ENCODE measurements around the gene ERC1. TPM values are rescaled to one million over a fixed set of nuclear protein-coding genes. Genes with fewer than 3 reads are reported as not detected.
A peak's percentile ranks its signal among the peaks of the same experiment; 100 is the strongest.
"Not testable (repeated sequence)": the region's sequence is repeated elsewhere in the genome, so short reads cannot be mapped to it uniquely, and the experiment has no call there.

The ERC1 gene
- total RNA-seq, 2 experiments from 2014 or later: 24.7 to 31.9 TPM

- H3K27ac Mint-ChIP-seq; ATAC-seq; H3K27me3 Mint-ChIP-seq; H3K4me3 Mint-ChIP-seq; H3K36me3 Mint-ChIP-seq (ENCODE audit: low read depth); H3K9me3 Mint-ChIP-seq (ENCODE audit: low read depth); DNase-seq; intact Hi-C loops (cut with DNase I, micrococcal nuclease): not testable (repeated sequence)
- peaks cover 29% of the 10 kb centered on the region for H3K4me1 Mint-ChIP-seq
- CTCF ChIA-PET: interaction anchor here (0.6 to 1.4 kb wide), 2 partner anchors 12 to 20 kb away, joined by 3 to 5 read pairs; no protein-coding TSS in a partner anchor
- POLR2A ChIA-PET: interaction anchor here (0.6 kb wide), 1 partner anchor 24 kb away, joined by 3 read pairs; no protein-coding TSS in a partner anchor
These were observed 217.7 kb downstream of the ERC1 start for GRCh38 chr12:1208719-1209118.

- Mint-ChIP-seq H3K27me3 (no peaks in the 10 kb centered on the region), H3K4me1 (peaks cover 21% of the 10 kb centered on the region), H3K4me3 (no peak overlapping the region), H3K36me3 (ENCODE audit: low read depth) (peaks cover 6% of the 10 kb centered on the region), H3K27ac (no peak overlapping the region), H3K9me3 (ENCODE audit: low read depth) (no peaks in the 10 kb centered on the region)
- POLR2A ChIA-PET: interaction anchor here (0.5 to 0.9 kb wide), 4 partner anchors 14 to 379 kb away, joined by 3 to 5 read pairs (median 3); partner anchors contain the start of gene RAD52
- no peak for ATAC-seq
- intact Hi-C loops (cut with DNase I, micrococcal nuclease): loop anchor here in 1 of 2 experiments (5.0 kb wide), 1 partner anchor 115 kb away; no protein-coding TSS in a partner anchor
- no peak for DNase-seq
- CTCF ChIA-PET: interaction anchor here (0.8 to 2.3 kb wide), 3 partner anchors 95 to 371 kb away, joined by 3 to 12 read pairs (median 4); no protein-coding TSS in a partner anchor
These were observed 221.5 kb downstream of the ERC1 start for GRCh38 chr12:1212526-1212925.

GRCh38 chr12:1213205-1213604 lies 222.2 kb downstream of the ERC1 start:
- intact Hi-C loops (cut with DNase I, micrococcal nuclease): loop anchor here (1.0 to 5.0 kb wide), 2 partner anchors 13 to 114 kb away; no protein-coding TSS in a partner anchor
- Mint-ChIP-seq H3K4me1 (peaks cover 21% of the 10 kb centered on the region), H3K9me3 (ENCODE audit: low read depth) (no peaks in the 10 kb centered on the region), H3K27ac (peak overlapping the region; percentile 75), H3K27me3 (no peaks in the 10 kb centered on the region), H3K4me3 (no peak overlapping the region), H3K36me3 (ENCODE audit: low read depth) (peaks cover 4% of the 10 kb centered on the region)
- ChIA-PET CTCF (interaction anchor here (0.6 to 2.3 kb wide), 3 partner anchors 95 to 445 kb away, joined by 4 to 12 read pairs (median 4); no protein-coding TSS in a partner anchor), POLR2A (interaction anchor here (0.7 to 0.9 kb wide), 4 partner anchors 13 to 379 kb away, joined by 3 to 5 read pairs (median 4); partner anchors contain the start of gene RAD52)
- DNase-seq: peak; percentile 78
- peak; percentile 95 for ATAC-seq

DNA sequence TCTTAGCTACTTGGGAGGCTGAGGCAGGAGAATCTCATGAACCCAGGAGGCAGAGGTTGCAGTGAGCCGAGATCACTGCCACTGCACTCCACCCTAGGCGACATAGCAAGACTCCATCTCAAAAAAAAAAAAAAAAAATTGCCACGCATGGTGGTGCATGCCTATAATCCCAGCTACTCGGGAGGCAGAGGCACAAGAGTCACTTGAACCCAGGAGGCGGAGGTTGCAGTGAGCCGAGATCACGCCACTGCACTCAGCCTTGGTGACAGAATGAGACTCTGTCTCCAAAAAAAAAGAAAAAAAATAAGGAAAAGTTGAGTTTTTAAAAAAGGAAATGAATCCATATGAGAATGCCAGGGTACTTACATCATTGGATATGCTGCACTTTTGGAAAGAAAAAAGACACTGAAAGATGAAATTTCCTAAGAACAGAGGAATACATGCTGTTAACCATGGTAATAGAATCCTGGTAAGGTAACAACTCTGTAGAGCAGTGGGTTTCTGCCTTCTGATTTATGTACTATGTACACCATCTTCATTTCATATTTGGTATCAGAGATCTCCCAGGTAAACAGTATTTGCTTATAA lies 222.7 kb downstream of the ERC1 start:
- Mint-ChIP-seq H3K9me3 (ENCODE audit: low read depth) (no peaks in the 10 kb centered on the region), H3K36me3 (ENCODE audit: low read depth) (no peaks in the 10 kb centered on the region), H3K4me1 (peaks cover 21% of the 10 kb centered on the region), H3K27ac (peak overlapping the region; percentile 75), H3K4me3 (no peak overlapping the region), H3K27me3 (no peaks in the 10 kb centered on the region)
- ChIA-PET CTCF (interaction anchor here (1.0 to 2.3 kb wide), 2 partner anchors 96 to 369 kb away, joined by 4 to 12 read pairs; no protein-coding TSS in a partner anchor), POLR2A (interaction anchor here (0.7 kb wide), 1 partner anchor 19 kb away, joined by 4 read pairs; no protein-coding TSS in a partner anchor)
- intact Hi-C loops (cut with DNase I, micrococcal nuclease): loop anchor here (1.0 to 5.0 kb wide), 2 partner anchors 13 to 114 kb away; no protein-coding TSS in a partner anchor
- ATAC-seq (no peak), DNase-seq (no peak)

DNA sequence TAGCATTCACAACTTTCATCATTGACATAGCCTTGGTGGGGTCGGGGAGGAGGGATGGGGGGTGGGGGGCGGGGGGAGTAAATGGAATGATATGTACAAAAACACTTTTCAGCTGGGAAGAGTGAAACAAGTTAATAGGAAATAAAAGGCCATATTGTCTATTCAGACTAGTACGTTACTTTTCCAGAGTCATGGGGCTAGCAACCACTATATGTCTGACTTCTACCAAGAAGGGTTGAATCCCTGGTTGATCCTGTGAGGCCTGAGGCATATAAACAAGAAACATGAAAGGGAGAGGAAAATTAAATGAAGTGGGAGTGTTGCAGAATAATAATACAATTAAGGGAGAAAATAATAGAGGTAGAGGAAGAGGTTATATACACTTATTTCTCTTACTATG lies 225.5 kb downstream of the ERC1 start:
- CTCF ChIA-PET: no interaction called here
- H3K36me3 Mint-ChIP-seq (ENCODE audit: low read depth): no peaks in the 10 kb centered on the region
- no peaks in the 10 kb centered on the region for H3K9me3 Mint-ChIP-seq (ENCODE audit: low read depth)
- H3K27ac Mint-ChIP-seq: no peak overlapping the region
- POLR2A ChIA-PET: no interaction called here
- intact Hi-C loops (cut with DNase I, micrococcal nuclease): no loop called here
- DNase-seq: no peak
- H3K4me3 Mint-ChIP-seq: no peak overlapping the region
- ATAC-seq: no peak
- H3K27me3 Mint-ChIP-seq: no peaks in the 10 kb centered on the region
- peaks cover 16% of the 10 kb centered on the region for H3K4me1 Mint-ChIP-seq

DNA sequence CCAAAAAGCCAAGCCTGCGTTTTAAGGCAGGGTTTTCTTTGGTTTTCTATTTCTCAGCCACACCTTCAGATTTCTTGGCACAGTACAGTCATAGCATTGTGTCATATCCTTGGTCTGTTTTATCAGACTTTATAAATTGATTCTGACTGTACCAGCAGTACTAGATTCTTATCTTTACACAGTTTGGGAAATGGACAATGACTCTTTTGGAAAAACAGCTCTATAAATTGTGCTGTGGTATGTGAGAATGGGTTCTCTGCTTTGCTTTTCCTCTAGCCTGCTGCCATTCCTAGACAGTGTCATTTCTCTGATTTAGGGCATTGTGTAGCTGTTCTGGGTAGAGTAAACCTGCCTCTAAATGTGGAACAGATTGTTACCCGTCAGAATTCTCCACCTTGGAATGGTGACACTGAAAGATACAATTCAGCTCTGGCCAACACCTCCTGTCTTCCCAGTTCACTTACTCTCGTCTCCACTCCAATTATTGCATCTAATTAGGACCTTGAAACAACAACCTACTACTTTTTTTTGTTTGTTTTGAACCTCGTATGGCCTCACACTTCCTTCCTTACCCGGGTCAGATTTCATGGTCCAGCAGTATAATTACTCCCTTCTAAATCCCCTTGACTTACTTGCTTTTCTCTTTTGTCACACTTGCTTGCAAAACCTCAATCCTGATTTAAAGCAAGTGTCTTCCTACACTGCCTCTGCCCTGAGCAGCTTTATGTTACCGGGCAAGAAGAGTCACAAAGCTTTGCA lies 226.3 kb downstream of the ERC1 start:
- Mint-ChIP-seq H3K9me3 (ENCODE audit: low read depth) (no peaks in the 10 kb centered on the region), H3K27ac (no peak overlapping the region), H3K27me3 (no peaks in the 10 kb centered on the region), H3K4me1 (peaks cover 12% of the 10 kb centered on the region), H3K4me3 (no peak overlapping the region), H3K36me3 (ENCODE audit: low read depth) (no peaks in the 10 kb centered on the region)
- peak; percentile 37 for ATAC-seq
- intact Hi-C loops (cut with DNase I, micrococcal nuclease): no loop called here
- CTCF ChIA-PET: no interaction called here
- POLR2A ChIA-PET: no interaction called here
- no peak for DNase-seq

- Mint-ChIP-seq H3K27me3 (no peaks in the 10 kb centered on the region), H3K9me3 (ENCODE audit: low read depth) (no peaks in the 10 kb centered on the region), H3K4me3 (no peak overlapping the region), H3K27ac (no peak overlapping the region), H3K4me1 (peaks cover 5% of the 10 kb centered on the region), H3K36me3 (ENCODE audit: low read depth) (no peaks in the 10 kb centered on the region)
- ATAC-seq: no peak
- DNase-seq: no peak
- intact Hi-C loops (cut with DNase I, micrococcal nuclease): no loop called here
- POLR2A ChIA-PET: no interaction called here
- CTCF ChIA-PET: no interaction called here
These were observed 227.3 kb downstream of the ERC1 start for GRCh38 chr12:1218369-1218768.

DNA sequence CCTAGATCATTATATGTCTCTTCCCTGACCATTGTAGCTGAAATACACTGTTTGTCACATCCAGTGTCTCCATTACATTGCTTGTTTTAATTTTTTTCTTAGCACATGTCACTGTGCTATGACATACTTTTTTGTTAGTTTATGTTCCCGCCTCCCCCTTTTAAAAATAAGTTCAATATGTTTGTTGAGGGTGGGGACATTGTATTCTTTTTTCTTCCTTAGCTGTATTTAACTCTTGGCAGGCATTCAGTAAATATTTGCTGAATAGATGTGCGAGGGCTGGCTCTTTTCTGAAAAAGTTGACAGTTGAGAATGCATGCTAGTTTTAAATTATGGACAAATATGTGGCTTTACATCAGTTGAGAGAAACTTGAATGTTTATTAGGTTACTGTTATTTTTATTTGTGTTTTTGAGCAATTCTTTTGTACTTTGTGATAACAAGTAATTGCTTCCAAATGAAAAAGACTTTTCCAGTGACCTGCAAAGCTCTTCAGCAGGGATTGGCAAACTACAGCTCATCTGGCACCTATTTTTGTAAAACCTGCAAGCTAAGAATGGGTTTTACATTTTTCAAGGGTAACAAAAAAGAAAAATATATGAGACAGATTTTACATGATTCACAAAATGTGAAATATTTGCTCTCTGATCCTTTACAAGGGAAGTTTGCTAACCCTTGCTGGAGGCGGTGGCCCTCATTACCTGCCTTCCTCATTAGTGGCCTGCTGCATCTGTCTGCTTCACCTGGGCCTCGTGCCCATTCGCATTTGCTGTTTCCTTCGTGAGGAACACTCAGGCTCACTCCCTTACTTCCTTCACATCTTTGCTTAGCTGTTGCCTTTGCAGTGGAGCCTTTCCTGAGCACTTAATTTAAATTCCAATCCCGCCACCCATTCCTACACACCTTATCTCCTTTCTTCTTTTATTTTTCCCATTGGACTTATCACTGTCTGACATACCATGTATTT lies 229.4 kb downstream of the ERC1 start:
- Mint-ChIP-seq H3K36me3 (ENCODE audit: low read depth) (peaks cover 3% of the 10 kb centered on the region), H3K4me3 (no peak overlapping the region), H3K27me3 (no peaks in the 10 kb centered on the region), H3K9me3 (ENCODE audit: low read depth) (no peaks in the 10 kb centered on the region), H3K27ac (no peak overlapping the region), H3K4me1 (no peaks in the 10 kb centered on the region)
- POLR2A ChIA-PET: interaction anchor here (0.6 kb wide), 1 partner anchor 373 kb away, joined by 4 read pairs; no protein-coding TSS in a partner anchor
- intact Hi-C loops (cut with DNase I, micrococcal nuclease): no loop called here
- DNase-seq (no peak), ATAC-seq (no peak)
- CTCF ChIA-PET: interaction anchor here (0.6 to 1.5 kb wide), 5 partner anchors 12 to 385 kb away, joined by 3 to 4 read pairs (median 3); no protein-coding TSS in a partner anchor

DNA sequence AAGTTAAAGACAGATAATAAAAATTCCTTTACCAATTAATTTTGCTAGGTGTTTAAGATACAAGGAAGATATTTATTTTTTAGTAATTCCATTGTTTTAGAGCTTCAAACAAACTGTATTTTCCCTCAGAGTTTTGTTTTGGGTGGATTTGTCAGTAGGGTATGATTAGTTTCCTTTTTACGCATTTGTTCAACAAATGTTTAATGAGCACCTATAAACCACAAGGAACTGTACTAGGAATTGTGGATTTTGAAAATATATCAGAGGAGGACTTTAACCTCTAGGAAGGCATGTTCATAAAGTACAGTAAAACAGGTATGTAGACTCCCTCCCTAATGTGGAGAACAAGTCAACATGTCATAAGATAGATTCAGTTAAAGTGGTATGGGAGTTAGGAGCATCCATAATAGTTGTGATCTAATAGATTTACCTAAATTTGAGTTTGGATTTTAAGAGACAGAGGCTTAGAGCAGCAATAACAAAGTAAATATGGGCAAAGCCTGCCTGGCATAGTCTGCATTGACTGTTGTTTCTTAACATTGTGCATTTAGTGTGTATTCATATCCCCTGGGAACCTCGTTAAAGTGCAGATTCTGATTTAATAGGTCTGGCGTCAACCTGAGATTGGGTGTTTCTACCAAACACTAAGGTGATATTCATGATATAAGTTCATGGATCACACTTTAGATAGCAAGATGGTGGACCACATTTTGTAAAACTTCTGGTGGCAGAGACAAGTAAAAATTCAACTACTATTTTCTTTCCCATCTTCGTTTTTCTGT lies 232.0 kb downstream of the ERC1 start:
- Mint-ChIP-seq H3K36me3 (ENCODE audit: low read depth) (peaks cover 4% of the 10 kb centered on the region), H3K9me3 (ENCODE audit: low read depth) (no peaks in the 10 kb centered on the region), H3K4me3 (no peak overlapping the region), H3K4me1 (peaks cover 21% of the 10 kb centered on the region), H3K27ac (no peak overlapping the region), H3K27me3 (no peaks in the 10 kb centered on the region)
- ATAC-seq (no peak), DNase-seq (no peak)
- intact Hi-C loops (cut with DNase I, micrococcal nuclease): no loop called here
- POLR2A ChIA-PET: no interaction called here
- CTCF ChIA-PET: no interaction called here

DNA sequence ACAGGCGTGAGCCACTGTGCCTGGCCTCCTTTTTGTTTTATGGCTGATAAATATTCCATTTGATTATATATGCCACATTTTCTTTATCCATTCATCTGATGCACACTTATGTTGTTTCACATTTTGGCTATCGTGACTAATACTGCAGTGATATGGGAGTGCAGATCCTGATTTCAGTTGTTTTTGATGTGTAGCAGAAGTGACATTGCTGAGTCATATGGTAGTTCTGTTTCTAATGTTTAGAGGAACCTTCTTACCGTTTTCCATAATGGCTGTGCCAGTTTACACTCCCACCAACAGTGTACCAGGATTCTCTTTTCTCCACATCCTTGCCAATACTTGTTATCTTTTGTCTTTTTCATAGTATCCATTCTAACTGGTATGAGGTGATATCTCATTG lies 235.9 kb downstream of the ERC1 start:
- CTCF ChIA-PET: interaction anchor here (0.9 kb wide), 1 partner anchor 356 kb away, joined by 3 read pairs; no protein-coding TSS in a partner anchor
- peaks cover 4% of the 10 kb centered on the region for H3K9me3 Mint-ChIP-seq (ENCODE audit: low read depth)
- intact Hi-C loops (cut with DNase I, micrococcal nuclease): loop anchor here (1.0 to 5.0 kb wide), 3 partner anchors 14 to 110 kb away; no protein-coding TSS in a partner anchor
- POLR2A ChIA-PET: no interaction called here
- DNase-seq (no peak), ATAC-seq (peak; percentile 83)
- H3K27me3 Mint-ChIP-seq: no peaks in the 10 kb centered on the region
- no peak overlapping the region for H3K4me3 Mint-ChIP-seq
- peaks cover 25% of the 10 kb centered on the region for H3K4me1 Mint-ChIP-seq
- H3K36me3 Mint-ChIP-seq (ENCODE audit: low read depth): peaks cover 9% of the 10 kb centered on the region
- no peak overlapping the region for H3K27ac Mint-ChIP-seq
